ENCODE measurements around the gene UBE2E1.

UBE2E1 gene

DNA sequence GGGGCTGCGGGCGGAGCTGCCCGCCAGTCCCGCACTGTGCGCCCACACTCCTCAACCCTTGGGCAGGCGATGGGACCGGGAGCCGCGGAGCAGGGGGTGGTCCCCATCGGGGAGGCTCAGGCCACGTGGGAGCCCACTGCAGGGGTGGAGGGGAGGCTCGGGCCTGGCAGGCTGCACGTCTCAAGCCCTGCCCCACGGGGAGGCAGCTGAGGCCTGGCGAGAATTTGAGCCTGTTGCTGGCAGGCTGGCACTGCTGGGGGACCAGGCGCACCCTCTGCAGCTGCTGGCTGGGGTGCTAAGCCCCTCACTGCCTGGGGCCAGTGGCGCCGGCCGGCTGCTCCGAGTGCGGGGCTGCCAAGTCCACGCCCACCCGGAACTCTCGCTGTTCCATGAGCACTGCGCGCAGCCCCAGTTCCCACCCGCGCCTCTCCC, 76.7 kb downstream of the UBE2E1 start:
- Histone ChIP-seq H3K4me3 (ENCODE audit: low read length) (no peak overlapping the region), H3K27me3 (ENCODE audit: control insufficient read depth, insufficient read depth, low read length) (no peaks in the 10 kb centered on the region), H3K36me3 (ENCODE audit: control insufficient read depth, insufficient read depth, low read length) (no peaks in the 10 kb centered on the region), H3K9ac (ENCODE audit: low read length) (no peak overlapping the region), H3K4me1 (ENCODE audit: control insufficient read depth, insufficient read depth, low read length) (no peaks in the 10 kb centered on the region), H3K27ac (ENCODE audit: low read depth, low read length) (no peak overlapping the region)

- no peaks in the 10 kb centered on the region for H3K27me3 ChIP-seq (ENCODE audit: control insufficient read depth, insufficient read depth, low read length)
- peaks cover 2% of the 10 kb centered on the region for H3K4me1 ChIP-seq (ENCODE audit: control insufficient read depth, insufficient read depth, low read length)
- no peak overlapping the region for H3K4me3 ChIP-seq (ENCODE audit: low read length)
- no peak overlapping the region for H3K9ac ChIP-seq (ENCODE audit: low read length)
- no peaks in the 10 kb centered on the region for H3K36me3 ChIP-seq (ENCODE audit: control insufficient read depth, insufficient read depth, low read length)
- H3K27ac ChIP-seq (ENCODE audit: low read depth, low read length), result no peak overlapping the region
Measured at GRCh38 chr3:23884481-23884880, 78.7 kb downstream of the UBE2E1 start.

- Histone ChIP-seq H3K4me1 (ENCODE audit: control insufficient read depth, insufficient read depth, low read length) (peaks cover 2% of the 10 kb centered on the region), H3K36me3 (ENCODE audit: control insufficient read depth, insufficient read depth, low read length) (no peaks in the 10 kb centered on the region), H3K9ac (ENCODE audit: low read length) (no peak overlapping the region), H3K27ac (ENCODE audit: low read depth, low read length) (no peak overlapping the region), H3K27me3 (ENCODE audit: control insufficient read depth, insufficient read depth, low read length) (no peaks in the 10 kb centered on the region), H3K4me3 (ENCODE audit: low read length) (no peak overlapping the region)
Measured at GRCh38 chr3:23885210-23885609, 79.5 kb downstream of the UBE2E1 start.

DNA sequence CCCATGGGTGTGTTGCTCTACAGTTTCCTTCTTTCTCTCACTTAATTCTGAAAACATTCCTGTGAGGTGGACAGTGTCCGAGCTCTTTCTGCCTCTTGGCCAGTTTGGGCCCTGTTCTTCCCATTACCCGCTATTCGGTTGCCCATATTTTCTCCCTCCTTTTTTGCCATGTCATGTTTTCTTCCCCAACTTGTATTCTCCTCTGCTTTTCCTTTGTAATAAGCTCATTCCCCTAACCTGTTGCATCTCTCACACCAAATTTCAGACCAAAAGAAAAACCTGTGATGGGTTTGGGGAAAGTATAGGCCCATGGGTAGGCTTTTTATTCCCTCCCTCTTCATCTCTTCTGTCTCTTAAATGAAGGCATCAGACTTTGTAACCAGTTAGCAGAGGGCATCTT, 80.6 kb downstream of the UBE2E1 start:
- Histone ChIP-seq H3K4me3 (ENCODE audit: low read length) (no peak overlapping the region), H3K27me3 (ENCODE audit: control insufficient read depth, insufficient read depth, low read length) (no peaks in the 10 kb centered on the region), H3K9ac (ENCODE audit: low read length) (no peak overlapping the region), H3K4me1 (ENCODE audit: control insufficient read depth, insufficient read depth, low read length) (peaks cover 2% of the 10 kb centered on the region), H3K27ac (ENCODE audit: low read depth, low read length) (no peak overlapping the region), H3K36me3 (ENCODE audit: control insufficient read depth, insufficient read depth, low read length) (no peaks in the 10 kb centered on the region)

GRCh38 chr3:23888617-23889228, 83.0 kb downstream of the UBE2E1 start:
- no peak overlapping the region for H3K27ac ChIP-seq (ENCODE audit: low read depth, low read length)

DNA sequence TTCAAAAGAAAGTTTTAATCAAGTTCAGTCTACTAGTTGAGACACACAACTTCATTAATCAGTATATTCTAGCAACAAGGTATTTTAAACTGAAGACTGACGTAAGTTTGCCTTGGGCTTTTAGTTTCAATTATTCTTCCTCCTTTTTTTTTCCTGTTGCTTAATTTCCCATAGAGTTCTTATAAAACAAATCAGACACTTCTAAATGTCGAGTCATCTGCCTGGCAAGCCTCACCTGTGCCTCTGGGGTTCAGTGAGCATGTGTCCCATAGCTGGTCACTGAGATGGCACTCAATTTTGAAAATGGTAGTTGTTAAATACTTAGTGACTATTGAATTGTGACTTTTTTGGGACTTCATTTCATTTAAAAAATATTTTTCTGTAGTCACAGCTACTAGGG, 83.6 kb downstream of the UBE2E1 start:
- Histone ChIP-seq H3K27ac (ENCODE audit: low read depth, low read length) (no peak overlapping the region), H3K9ac (ENCODE audit: low read length) (no peak overlapping the region), H3K4me1 (ENCODE audit: control insufficient read depth, insufficient read depth, low read length) (peaks cover 2% of the 10 kb centered on the region), H3K36me3 (ENCODE audit: control insufficient read depth, insufficient read depth, low read length) (peaks cover 1% of the 10 kb centered on the region), H3K4me3 (ENCODE audit: low read length) (no peak overlapping the region), H3K27me3 (ENCODE audit: control insufficient read depth, insufficient read depth, low read length) (no peaks in the 10 kb centered on the region)

More at GRCh38 chr3:23888617-23889228, 83.0 kb downstream of the UBE2E1 start:
- Histone ChIP-seq H3K27me3 (ENCODE audit: control insufficient read depth, insufficient read depth, low read length) (no peaks in the 10 kb centered on the region), H3K36me3 (ENCODE audit: control insufficient read depth, insufficient read depth, low read length) (no peaks in the 10 kb centered on the region), H3K4me3 (ENCODE audit: low read length) (no peak overlapping the region), H3K9ac (ENCODE audit: low read length) (no peak overlapping the region), H3K4me1 (ENCODE audit: control insufficient read depth, insufficient read depth, low read length) (peaks cover 2% of the 10 kb centered on the region)

GRCh38 chr3:23889950-23890349, 84.2 kb downstream of the UBE2E1 start:
- no peak overlapping the region for H3K4me3 ChIP-seq (ENCODE audit: low read length)
- no peak overlapping the region for H3K9ac ChIP-seq (ENCODE audit: low read length)
- H3K36me3 ChIP-seq (ENCODE audit: control insufficient read depth, insufficient read depth, low read length), result peaks cover 5% of the 10 kb centered on the region
- peaks cover 2% of the 10 kb centered on the region for H3K4me1 ChIP-seq (ENCODE audit: control insufficient read depth, insufficient read depth, low read length)
- H3K27me3 ChIP-seq (ENCODE audit: control insufficient read depth, insufficient read depth, low read length), result no peaks in the 10 kb centered on the region
- H3K27ac ChIP-seq (ENCODE audit: low read depth, low read length), result no peak overlapping the region

- no peak overlapping the region for H3K9ac ChIP-seq (ENCODE audit: low read length)
- H3K27me3 ChIP-seq (ENCODE audit: control insufficient read depth, insufficient read depth, low read length), result no peaks in the 10 kb centered on the region
- no peak overlapping the region for H3K27ac ChIP-seq (ENCODE audit: low read depth, low read length)
- H3K4me1 ChIP-seq (ENCODE audit: control insufficient read depth, insufficient read depth, low read length), result no peaks in the 10 kb centered on the region
- H3K36me3 ChIP-seq (ENCODE audit: control insufficient read depth, insufficient read depth, low read length), result peaks cover 5% of the 10 kb centered on the region
- no peak overlapping the region for H3K4me3 ChIP-seq (ENCODE audit: low read length)
Measured at GRCh38 chr3:23894254-23895061, 88.7 kb downstream of the UBE2E1 start.

- H3K36me3 ChIP-seq (ENCODE audit: control insufficient read depth, insufficient read depth, low read length), result peaks cover 5% of the 10 kb centered on the region
Measured at GRCh38 chr3:23895181-23895580, 89.4 kb downstream of the UBE2E1 start.

DNA sequence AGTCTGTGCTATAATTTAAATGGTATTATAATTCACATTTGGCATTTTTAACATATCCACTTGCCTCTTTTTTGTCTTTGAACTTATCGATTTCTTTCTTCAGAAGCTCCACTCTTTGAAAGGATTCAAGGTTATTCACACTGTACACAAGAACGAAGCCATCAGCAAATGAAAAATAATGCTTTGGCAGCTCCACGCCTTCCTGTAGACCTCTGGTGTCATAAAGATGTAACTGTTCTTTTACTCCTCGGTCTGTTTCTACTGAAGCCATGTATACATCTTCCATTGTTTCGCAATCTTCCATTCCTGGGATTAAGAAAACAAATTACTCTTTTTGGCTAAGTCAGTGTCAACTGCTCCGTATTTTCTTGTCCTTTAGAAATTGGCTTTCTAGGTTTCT, 95.0 kb downstream of the UBE2E1 start:
- no peak overlapping the region for H3K9ac ChIP-seq (ENCODE audit: low read length)
- H3K4me1 ChIP-seq (ENCODE audit: control insufficient read depth, insufficient read depth, low read length), result no peaks in the 10 kb centered on the region
- H3K27me3 ChIP-seq (ENCODE audit: control insufficient read depth, insufficient read depth, low read length), result no peaks in the 10 kb centered on the region
- no peak overlapping the region for H3K4me3 ChIP-seq (ENCODE audit: low read length)
- H3K27ac ChIP-seq (ENCODE audit: low read depth, low read length), result no peak overlapping the region
- no peaks in the 10 kb centered on the region for H3K36me3 ChIP-seq (ENCODE audit: control insufficient read depth, insufficient read depth, low read length)

More at GRCh38 chr3:23895181-23895580, 89.4 kb downstream of the UBE2E1 start:
- no peak overlapping the region for H3K4me3 ChIP-seq (ENCODE audit: low read length)
- no peak overlapping the region for H3K27ac ChIP-seq (ENCODE audit: low read depth, low read length)
- no peaks in the 10 kb centered on the region for H3K27me3 ChIP-seq (ENCODE audit: control insufficient read depth, insufficient read depth, low read length)
- H3K9ac ChIP-seq (ENCODE audit: low read length), result no peak overlapping the region
- no peaks in the 10 kb centered on the region for H3K4me1 ChIP-seq (ENCODE audit: control insufficient read depth, insufficient read depth, low read length)

DNA sequence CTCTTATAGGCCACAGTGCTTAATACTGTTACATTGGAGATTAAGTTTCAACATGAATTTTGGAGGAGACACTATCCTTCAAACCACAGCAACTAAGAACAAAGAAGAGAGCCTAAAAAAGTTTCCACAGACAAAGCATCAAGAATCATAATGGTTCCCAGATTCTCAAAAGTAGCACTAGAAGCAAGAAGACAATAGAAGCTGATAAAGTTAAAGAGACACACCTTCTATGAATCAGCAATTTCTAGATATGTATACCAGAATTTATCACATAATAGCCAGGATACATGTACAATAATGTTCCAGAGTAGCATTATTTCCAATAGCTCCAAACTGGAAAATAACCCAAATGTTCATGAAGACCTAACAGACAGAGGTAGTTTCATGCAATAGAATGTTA, 98.8 kb downstream of the UBE2E1 start:
- Histone ChIP-seq H3K4me3 (ENCODE audit: low read length) (no peak overlapping the region), H3K4me1 (ENCODE audit: control insufficient read depth, insufficient read depth, low read length) (no peaks in the 10 kb centered on the region), H3K9ac (ENCODE audit: low read length) (no peak overlapping the region), H3K27ac (ENCODE audit: low read depth, low read length) (no peak overlapping the region), H3K36me3 (ENCODE audit: control insufficient read depth, insufficient read depth, low read length) (no peaks in the 10 kb centered on the region), H3K27me3 (ENCODE audit: control insufficient read depth, insufficient read depth, low read length) (no peaks in the 10 kb centered on the region)

DNA sequence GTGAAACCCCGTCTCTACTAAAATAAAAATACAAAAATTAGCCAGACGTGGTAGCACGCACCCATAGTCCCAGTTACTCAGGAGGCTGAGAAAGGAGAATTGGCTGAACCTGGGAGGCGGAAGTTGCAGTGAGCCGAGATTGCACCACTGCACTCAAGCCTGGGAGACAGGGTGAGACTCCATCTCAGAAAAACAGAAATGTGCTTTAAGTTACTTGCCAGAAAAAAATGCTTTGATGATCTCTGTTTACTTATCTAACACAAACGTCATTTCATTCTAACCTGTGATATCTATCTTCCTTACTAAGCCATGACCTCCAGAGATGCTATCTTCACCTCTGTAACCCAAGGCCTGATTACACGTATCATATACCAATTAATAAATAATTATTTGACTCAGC, 103.6 kb downstream of the UBE2E1 start:
- no peaks in the 10 kb centered on the region for H3K27me3 ChIP-seq (ENCODE audit: control insufficient read depth, insufficient read depth, low read length)
- no peak overlapping the region for H3K4me3 ChIP-seq (ENCODE audit: low read length)
- H3K9ac ChIP-seq (ENCODE audit: low read length), result no peak overlapping the region
- H3K4me1 ChIP-seq (ENCODE audit: control insufficient read depth, insufficient read depth, low read length), result no peaks in the 10 kb centered on the region
- H3K27ac ChIP-seq (ENCODE audit: low read depth, low read length), result no peak overlapping the region
- H3K36me3 ChIP-seq (ENCODE audit: control insufficient read depth, insufficient read depth, low read length), result no peaks in the 10 kb centered on the region

DNA sequence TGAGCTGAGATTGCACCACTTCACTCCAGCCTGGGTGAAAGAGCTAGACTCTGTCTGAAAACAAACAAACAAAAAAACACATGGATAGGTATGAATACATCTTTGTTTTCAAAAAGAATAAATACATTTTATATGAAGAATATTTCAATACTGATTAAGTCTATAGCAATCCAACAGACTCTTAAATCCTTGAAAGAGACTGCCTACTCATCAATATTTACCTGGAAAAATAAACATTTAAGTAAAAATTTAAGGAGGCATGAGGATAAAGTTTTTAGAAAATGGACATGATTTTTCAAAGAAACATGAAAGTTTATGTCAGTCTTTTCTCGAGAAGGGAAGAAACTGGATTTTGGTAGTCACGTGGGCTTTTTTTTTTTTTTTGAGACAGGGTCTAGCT, 105.6 kb downstream of the UBE2E1 start:
- no peak overlapping the region for H3K27ac ChIP-seq (ENCODE audit: low read depth, low read length)
- H3K4me3 ChIP-seq (ENCODE audit: low read length), result no peak overlapping the region
- H3K36me3 ChIP-seq (ENCODE audit: control insufficient read depth, insufficient read depth, low read length), result no peaks in the 10 kb centered on the region
- H3K4me1 ChIP-seq (ENCODE audit: control insufficient read depth, insufficient read depth, low read length), result peaks cover 4% of the 10 kb centered on the region
- H3K9ac ChIP-seq (ENCODE audit: low read length), result no peak overlapping the region
- no peaks in the 10 kb centered on the region for H3K27me3 ChIP-seq (ENCODE audit: control insufficient read depth, insufficient read depth, low read length)

Data from rectal smooth muscle tissue (tissue), 1 donor.